IgD-negative memory B cell (primary cell): Measurements from ENCODE around the gene GABRR1. TPM values are rescaled to one million over a fixed set of nuclear protein-coding genes. Genes with fewer than 3 reads are reported as not detected.

ENCODE experiments used
- H3K27ac Mint-ChIP-seq, 3 donors: one replicate each; pipeline ENCODE4 v1.8.0; 2020 to 2022; ENCODE audit warnings: mild to moderate bottlenecking in 3 of 3, mixed read lengths in 3 of 3, moderate library complexity in 1 of 3
- H3K27me3 Mint-ChIP-seq: one replicate; pipeline ENCODE4 v1.8.0; 2021; ENCODE audit warnings: mixed read lengths
- H3K36me3 Mint-ChIP-seq: one replicate; pipeline ENCODE4 v1.8.0; 2020; ENCODE audit warnings: mild to moderate bottlenecking, mixed read lengths
- H3K4me1 Mint-ChIP-seq, 3 donors: one replicate each; pipeline ENCODE4 v1.8.0; 2020 to 2022; ENCODE audit warnings: mixed read lengths in 3 of 3, mild to moderate bottlenecking in 1 of 3
- H3K4me3 Mint-ChIP-seq, 4 donors: one replicate each; pipeline ENCODE4 v1.8.0; 2020 to 2022; ENCODE audit warnings: mild to moderate bottlenecking in 4 of 4, mixed read lengths in 4 of 4, moderate library complexity in 3 of 4
- H3K9me3 Mint-ChIP-seq, 3 donors: one replicate each; pipeline ENCODE4 v1.8.0; 2020 to 2021; ENCODE audit warnings: mixed read lengths in 3 of 3, mild to moderate bottlenecking in 1 of 3
- polyA plus RNA-seq: library from polyadenylated mRNA; unstranded; fragments of 300-500 nt; fragmentation: Illumina TruSeq; gene quantifications from one replicate; pipeline ENCODE4 v1.2.3, GENCODE V29; 2021

The GABRR1 gene
- polyA plus RNA-seq, 1 donor from 2014 or later = not detected

GRCh38 chr6:89160331-89161092 is 56.6 kb downstream of the GABRR1 start:
- Mint-ChIP-seq H3K4me1 (peaks cover 0 to 3% (median 0%) of the 10 kb centered on the region in 3 donors), H3K9me3 (no peaks in the 10 kb centered on the region), H3K36me3 (peaks cover 18% of the 10 kb centered on the region), H3K27ac (no peak overlapping the region), H3K4me3 (peak overlapping the region in 1 of 4 donors; percentile 28), H3K27me3 (no peaks in the 10 kb centered on the region)

- Mint-ChIP-seq H3K9me3 (no peaks in the 10 kb centered on the region), H3K27me3 (no peaks in the 10 kb centered on the region), H3K27ac (no peak overlapping the region), H3K4me3 (no peak overlapping the region), H3K4me1 (peaks cover 0 to 10% (median 7%) of the 10 kb centered on the region in 3 donors), H3K36me3 (peaks cover 8% of the 10 kb centered on the region)
Measured at GRCh38 chr6:89154131-89154530, 63.0 kb downstream of the GABRR1 start.

GRCh38 chr6:89148016-89148750 is 69.0 kb downstream of the GABRR1 start:
- H3K36me3 Mint-ChIP-seq = no peaks in the 10 kb centered on the region
- peak overlapping the region in 1 of 3 donors; percentile 10 for H3K27ac Mint-ChIP-seq
- peaks cover 16 to 35% (median 34%) of the 10 kb centered on the region in 3 donors for H3K4me1 Mint-ChIP-seq
- H3K27me3 Mint-ChIP-seq = no peaks in the 10 kb centered on the region
- peak overlapping the region in 2 of 4 donors; percentile 28 to 55 for H3K4me3 Mint-ChIP-seq
- H3K9me3 Mint-ChIP-seq = no peaks in the 10 kb centered on the region

GRCh38 chr6:89146718-89147700 is 70.1 kb downstream of the GABRR1 start:
- Mint-ChIP-seq H3K4me3 (peak overlapping the region; percentile 84 to 94 (median 92)), H3K9me3 (no peaks in the 10 kb centered on the region), H3K27me3 (no peaks in the 10 kb centered on the region), H3K4me1 (peaks cover 18 to 34% (median 30%) of the 10 kb centered on the region in 3 donors), H3K36me3 (peaks cover 4% of the 10 kb centered on the region), H3K27ac (peak overlapping the region in 2 of 3 donors; percentile 11 to 83)

- Mint-ChIP-seq H3K4me1 (peaks cover 19 to 34% (median 30%) of the 10 kb centered on the region in 3 donors), H3K27ac (peak within 1 kb of the TSS; percentile 18 to 95 (median 83)), H3K27me3 (no peaks in the 10 kb centered on the region), H3K9me3 (no peaks in the 10 kb centered on the region), H3K4me3 (peak within 1 kb of the TSS; percentile 93 to 98 (median 96)), H3K36me3 (peaks cover 5% of the 10 kb centered on the region)
Measured at GRCh38 chr6:89145956-89146717, 71.0 kb downstream of the GABRR1 start, which contains the start of gene PM20D2. Gene PM20D2, plus strand, starts transcription at chr6:89146055. Its CDS starts 90 bp downstream, at chr6:89146145.

- H3K9me3 Mint-ChIP-seq = no peaks in the 10 kb centered on the region
- peak overlapping the region; percentile 93 to 98 (median 96) for H3K4me3 Mint-ChIP-seq
- H3K4me1 Mint-ChIP-seq = peaks cover 19 to 34% (median 30%) of the 10 kb centered on the region in 3 donors
- H3K36me3 Mint-ChIP-seq = peaks cover 5% of the 10 kb centered on the region
- no peaks in the 10 kb centered on the region for H3K27me3 Mint-ChIP-seq
- peak overlapping the region; percentile 18 to 95 (median 80) for H3K27ac Mint-ChIP-seq
Measured at GRCh38 chr6:89145091-89145955, 71.8 kb downstream of the GABRR1 start.

- peak overlapping the region; percentile 5 to 97 (median 36) for H3K4me3 Mint-ChIP-seq
- H3K27ac Mint-ChIP-seq = peak overlapping the region in 1 of 3 donors; percentile 55
Measured at GRCh38 chr6:89144354-89144906, 72.7 kb downstream of the GABRR1 start.

GRCh38 chr6:89140347-89141156 is 76.6 kb downstream of the GABRR1 start:
- H3K4me1 Mint-ChIP-seq = peaks cover 9 to 14% (median 11%) of the 10 kb centered on the region in 3 donors
- H3K27me3 Mint-ChIP-seq = no peaks in the 10 kb centered on the region
- no peak overlapping the region for H3K27ac Mint-ChIP-seq
- peak overlapping the region in 1 of 4 donors; percentile 15 for H3K4me3 Mint-ChIP-seq
- peaks cover 5% of the 10 kb centered on the region for H3K36me3 Mint-ChIP-seq
- no peaks in the 10 kb centered on the region for H3K9me3 Mint-ChIP-seq

More at GRCh38 chr6:89144354-89144906, 72.7 kb downstream of the GABRR1 start:
- peaks cover 5% of the 10 kb centered on the region for H3K36me3 Mint-ChIP-seq
- no peaks in the 10 kb centered on the region for H3K9me3 Mint-ChIP-seq
- peaks cover 19 to 30% (median 30%) of the 10 kb centered on the region in 3 donors for H3K4me1 Mint-ChIP-seq
- H3K27me3 Mint-ChIP-seq = no peaks in the 10 kb centered on the region

GRCh38 chr6:89139509-89140346 is 77.4 kb downstream of the GABRR1 start:
- Mint-ChIP-seq H3K27ac (no peak overlapping the region), H3K27me3 (no peaks in the 10 kb centered on the region), H3K4me1 (peaks cover 7 to 10% (median 9%) of the 10 kb centered on the region in 3 donors), H3K9me3 (no peaks in the 10 kb centered on the region), H3K4me3 (peak overlapping the region in 1 of 4 donors; percentile 60), H3K36me3 (peaks cover 5% of the 10 kb centered on the region)

- H3K27me3 Mint-ChIP-seq = no peaks in the 10 kb centered on the region
- H3K4me1 Mint-ChIP-seq = peaks cover 0 to 3% (median 0%) of the 10 kb centered on the region in 3 donors
- no peaks in the 10 kb centered on the region for H3K9me3 Mint-ChIP-seq
Measured at GRCh38 chr6:89138173-89138572, 79.0 kb downstream of the GABRR1 start.

GRCh38 chr6:89134723-89135122 is 82.4 kb downstream of the GABRR1 start:
- H3K9me3 Mint-ChIP-seq = no peaks in the 10 kb centered on the region
- H3K36me3 Mint-ChIP-seq = no peaks in the 10 kb centered on the region
- H3K27ac Mint-ChIP-seq = no peak overlapping the region
- H3K27me3 Mint-ChIP-seq = no peaks in the 10 kb centered on the region
- H3K4me3 Mint-ChIP-seq = no peak overlapping the region
- H3K4me1 Mint-ChIP-seq = peaks cover 0 to 2% (median 0%) of the 10 kb centered on the region in 3 donors

More at GRCh38 chr6:89138173-89138572, 79.0 kb downstream of the GABRR1 start:
- Mint-ChIP-seq H3K4me3 (no peak overlapping the region), H3K27ac (no peak overlapping the region), H3K36me3 (peaks cover 5% of the 10 kb centered on the region)
